HG03196 (cell line): ENCODE measurements around the gene ZNF839.
"Not testable (repeated sequence)": the region's sequence is repeated elsewhere in the genome, so short reads cannot be mapped to it uniquely, and the experiment has no call there.

Source experiments
- ATAC-seq: cut with Tn5 transposase; IDR thresholded peaks from one replicate; pipeline ENCODE4 v1.9.1; 2021; ENCODE audit not compliant: unreplicated experiment

The ZNF839 gene

GRCh38 chr14:102319351-102320032 lies at the start of gene ZNF839:
ZNF839 (plus strand) TSS chr14:102319746; CDS start chr14:102319766, 20 bp downstream.
- peak; percentile 46 for ATAC-seq

- ATAC-seq, result no peak
Observed at GRCh38 chr14:102272392-102272791, 47.2 kb upstream of the ZNF839 start.

GRCh38 chr14:102275866-102276265 lies 43.7 kb upstream of the ZNF839 start:
- ATAC-seq, result no peak

- ATAC-seq, result no peak
Observed at GRCh38 chr14:102277874-102278630, 41.5 kb upstream of the ZNF839 start.

GRCh38 chr14:102278631-102278935 lies 41.0 kb upstream of the ZNF839 start:
- ATAC-seq, result no peak

- ATAC-seq, result no peak
Observed at GRCh38 chr14:102279282-102279681, 40.3 kb upstream of the ZNF839 start.

- no peak for ATAC-seq
Observed at GRCh38 chr14:102279688-102280348, 39.7 kb upstream of the ZNF839 start.

- ATAC-seq, result no peak
Observed at GRCh38 chr14:102280376-102280962, 39.1 kb upstream of the ZNF839 start.

- no peak for ATAC-seq
Observed at GRCh38 chr14:102282751-102283465, 36.6 kb upstream of the ZNF839 start.

- ATAC-seq, result no peak
Observed at GRCh38 chr14:102283631-102284129, 35.9 kb upstream of the ZNF839 start.

GRCh38 chr14:102285106-102285505 lies 34.4 kb upstream of the ZNF839 start:
- ATAC-seq, result no peak

GRCh38 chr14:102288139-102288538 lies 31.4 kb upstream of the ZNF839 start:
- ATAC-seq, result no peak

GRCh38 chr14:102292441-102292840 lies 27.1 kb upstream of the ZNF839 start:
- no peak for ATAC-seq

GRCh38 chr14:102293781-102294180 lies 25.8 kb upstream of the ZNF839 start:
- no peak for ATAC-seq

GRCh38 chr14:102295270-102295669 lies 24.3 kb upstream of the ZNF839 start:
- ATAC-seq, result no peak

GRCh38 chr14:102297436-102298170 lies 21.9 kb upstream of the ZNF839 start:
- ATAC-seq, result no peak

- not testable (repeated sequence) for ATAC-seq
Observed at GRCh38 chr14:102298303-102299070, 21.1 kb upstream of the ZNF839 start.

GRCh38 chr14:102303664-102304063 lies 15.9 kb upstream of the ZNF839 start:
- no peak for ATAC-seq
